ENCODE results near the gene WSCD2. TPM values are rescaled to one million over a fixed set of nuclear protein-coding genes. Genes with fewer than 3 reads are reported as not detected.

The WSCD2 gene
- polyA plus RNA-seq, 3 donors: 8.3 to 15.0 (median 8.7) TPM

- no peak for DNase-seq (ENCODE audit: extremely low read depth in 1 of 11, low read depth in 9 of 11, low spot score in 4 of 11)
These were observed 141.2 kb downstream of the WSCD2 start for GRCh38 chr12:108270035-108270848.

- DNase-seq (ENCODE audit: extremely low read depth in 1 of 11, low read depth in 9 of 11, low spot score in 4 of 11): no peak
These were observed 141.7 kb downstream of the WSCD2 start for GRCh38 chr12:108270849-108271143.

GRCh38 chr12:108271951-108272872 lies 143.1 kb downstream of the WSCD2 start:
- no peak for DNase-seq (ENCODE audit: extremely low read depth in 1 of 11, low read depth in 9 of 11, low spot score in 4 of 11)

GRCh38 chr12:108273217-108273616 lies 144.1 kb downstream of the WSCD2 start:
- no peak for DNase-seq (ENCODE audit: extremely low read depth in 1 of 11, low read depth in 9 of 11, low spot score in 4 of 11)

- DNase-seq (ENCODE audit: extremely low read depth in 1 of 11, low read depth in 9 of 11, low spot score in 4 of 11): no peak
These were observed 148.5 kb downstream of the WSCD2 start for GRCh38 chr12:108277613-108278012.

- DNase-seq (ENCODE audit: extremely low read depth in 1 of 11, low read depth in 9 of 11, low spot score in 4 of 11): no peak
These were observed 153.1 kb downstream of the WSCD2 start for GRCh38 chr12:108282160-108282559.

- no peak for DNase-seq (ENCODE audit: extremely low read depth in 1 of 11, low read depth in 9 of 11, low spot score in 4 of 11)
These were observed 153.6 kb downstream of the WSCD2 start for GRCh38 chr12:108282676-108283075.

GRCh38 chr12:108284163-108284562 lies 155.1 kb downstream of the WSCD2 start:
- DNase-seq (ENCODE audit: extremely low read depth in 1 of 11, low read depth in 9 of 11, low spot score in 4 of 11): no peak

- no peak for DNase-seq (ENCODE audit: extremely low read depth in 1 of 11, low read depth in 9 of 11, low spot score in 4 of 11)
These were observed 155.9 kb downstream of the WSCD2 start for GRCh38 chr12:108285016-108285415.

GRCh38 chr12:108287227-108287626 lies 158.1 kb downstream of the WSCD2 start:
- no peak for DNase-seq (ENCODE audit: extremely low read depth in 1 of 11, low read depth in 9 of 11, low spot score in 4 of 11)

GRCh38 chr12:108289350-108290161 lies 160.5 kb downstream of the WSCD2 start:
- no peak for DNase-seq (ENCODE audit: extremely low read depth in 1 of 11, low read depth in 9 of 11, low spot score in 4 of 11)

GRCh38 chr12:108295641-108296040 lies 166.6 kb downstream of the WSCD2 start:
- DNase-seq (ENCODE audit: extremely low read depth in 1 of 11, low read depth in 9 of 11, low spot score in 4 of 11): no peak

GRCh38 chr12:108296945-108297344 lies 167.9 kb downstream of the WSCD2 start:
- DNase-seq (ENCODE audit: extremely low read depth in 1 of 11, low read depth in 9 of 11, low spot score in 4 of 11): no peak

GRCh38 chr12:108297424-108297823 lies 168.3 kb downstream of the WSCD2 start:
- no peak for DNase-seq (ENCODE audit: extremely low read depth in 1 of 11, low read depth in 9 of 11, low spot score in 4 of 11)

GRCh38 chr12:108297895-108298760 lies 169.0 kb downstream of the WSCD2 start:
- no peak for DNase-seq (ENCODE audit: extremely low read depth in 1 of 11, low read depth in 9 of 11, low spot score in 4 of 11)

GRCh38 chr12:108298761-108299275 lies 169.7 kb downstream of the WSCD2 start:
- DNase-seq (ENCODE audit: extremely low read depth in 1 of 11, low read depth in 9 of 11, low spot score in 4 of 11): no peak

GRCh38 chr12:108299516-108299915 lies 170.4 kb downstream of the WSCD2 start:
- DNase-seq (ENCODE audit: extremely low read depth in 1 of 11, low read depth in 9 of 11, low spot score in 4 of 11): no peak
